Neural cell (in vitro differentiated cells): ENCODE results near the gene DEDD. TPM values are rescaled to one million over a fixed set of nuclear protein-coding genes. Genes with fewer than 3 reads are reported as not detected.

Source experiments
- H2AFZ ChIP-seq: fragments of 200-600, 300-800 bp; sonication (generic), shearing (Covaris generic); 2 replicates; pipeline ENCODE4 v1.6.0; 2014; ENCODE audit warnings: low read depth, mild to moderate bottlenecking, antibody characterized with exemption, low read length, moderate library complexity
- H3F3A ChIP-seq: fragments of 200-600 bp; shearing (Covaris generic); 2 replicates; pipeline ENCODE4 v1.6.1; 2016; ENCODE audit warnings: mild to moderate bottlenecking, moderate library complexity, mixed read lengths, antibody characterized with exemption, low read length; ENCODE audit not compliant: insufficient read depth, poor library complexity, severe bottlenecking
- H3K27ac ChIP-seq: fragments of 200-600, 300-800 bp; sonication (generic), shearing (Covaris generic); 2 replicates; pipeline ENCODE4 v1.5.1; 2014; ENCODE audit warnings: mild to moderate bottlenecking, low read length, moderate library complexity
- H3K27me3 ChIP-seq: fragments of 300-800, 200-600 bp; sonication (generic), shearing (Covaris generic); 2 replicates; pipeline ENCODE4 v1.6.0; 2014; ENCODE audit warnings: mild to moderate bottlenecking, low read depth, low read length, moderate library complexity; ENCODE audit not compliant: insufficient read depth
- H3K36me3 ChIP-seq: fragments of 300-800, 200-600 bp; sonication (generic), shearing (Covaris generic); 2 replicates; pipeline ENCODE4 v1.5.1; 2014; ENCODE audit warnings: mild to moderate bottlenecking, antibody characterized with exemption, low read length, moderate library complexity; ENCODE audit not compliant: insufficient read depth
- H3K4me2 ChIP-seq: fragments of 300-800, 200-600 bp; sonication (generic), shearing (Covaris generic); 2 replicates; pipeline ENCODE4 v1.6.0; 2014; ENCODE audit warnings: mild to moderate bottlenecking, low read length
- H3K4me3 ChIP-seq: fragments of 300-800, 200-600 bp; sonication (generic), shearing (Covaris generic); 2 replicates; pipeline ENCODE4 v1.5.1; 2014; ENCODE audit warnings: mild to moderate bottlenecking, low read length, moderate library complexity
- H3K79me2 ChIP-seq: fragments of 200-600 bp; shearing (Covaris generic); replicated peaks from 2 replicates; pipeline ENCODE4 v1.6.0; 2014; ENCODE audit warnings: mild to moderate bottlenecking, low read length, moderate library complexity; ENCODE audit not compliant: insufficient read depth
- H3K9ac ChIP-seq: fragments of 300-800, 200-600 bp; sonication (generic), shearing (Covaris generic); 2 replicates; pipeline ENCODE4 v1.6.1; 2016; ENCODE audit warnings: mild to moderate bottlenecking, low read length, mixed read lengths
- H3K9me2 ChIP-seq: fragments of 200-600 bp; shearing (Covaris generic); 2 replicates; pipeline ENCODE4 v1.6.1; 2016; ENCODE audit warnings: mild to moderate bottlenecking, low read length, mixed read lengths; ENCODE audit not compliant: insufficient read depth
- H3K9me3 ChIP-seq: fragments of 200-600, 300-800 bp; sonication (generic), shearing (Covaris generic); 2 replicates; pipeline ENCODE4 v1.6.1; 2016; ENCODE audit warnings: mild to moderate bottlenecking, mixed run types, low read length, moderate library complexity, mixed read lengths
- H4K20me1 ChIP-seq: fragments of 200-600 bp; shearing (Covaris generic); 2 replicates; pipeline ENCODE4 v1.6.1; 2016; ENCODE audit warnings: mild to moderate bottlenecking, mixed run types; ENCODE audit not compliant: insufficient read depth
- EP300 ChIP-seq: fragments of 450-650 bp; conservative IDR thresholded peaks from 2 replicates; pipeline ENCODE4 v1.6.1; 2014; ENCODE audit warnings: antibody characterized with exemption, mild to moderate bottlenecking, moderate library complexity; ENCODE audit not compliant: poor library complexity, severe bottlenecking
- EZH2 ChIP-seq: fragments of 200-600, 300-800 bp; shearing (Covaris generic), sonication (generic); IDR thresholded peaks from 2 replicates; pipeline ENCODE4 v1.6.1; 2014; ENCODE audit warnings: antibody characterized with exemption, low read length, borderline replicate concordance, mild to moderate bottlenecking; ENCODE audit not compliant: insufficient read depth, poor library complexity, severe bottlenecking
- MXI1 ChIP-seq: fragments of 450-650 bp; conservative IDR thresholded peaks from 2 replicates; pipeline ENCODE4 v1.6.1; 2014; ENCODE audit warnings: antibody characterized with exemption, mild to moderate bottlenecking; ENCODE audit not compliant: poor library complexity, severe bottlenecking
- POLR2AphosphoS5 ChIP-seq: IDR thresholded peaks from 2 replicates; pipeline ENCODE4 v1.6.1; 2012
- RAD21 ChIP-seq: fragments of 450-650 bp; conservative IDR thresholded peaks from 2 replicates; pipeline ENCODE4 v1.6.1; 2014; ENCODE audit warnings: antibody characterized with exemption, mild to moderate bottlenecking, moderate library complexity
- SMC3 ChIP-seq: fragments of 450-650 bp; conservative IDR thresholded peaks from 2 replicates; pipeline ENCODE4 v1.6.1; 2014; ENCODE audit warnings: antibody characterized with exemption, mild to moderate bottlenecking, moderate library complexity; ENCODE audit not compliant: poor library complexity
- TAF1 ChIP-seq: IDR thresholded peaks from 2 replicates; pipeline ENCODE4 v1.6.1; 2012; ENCODE audit warnings: low read depth
- polyA plus RNA-seq: library from polyadenylated mRNA; depleted of rRNA; stranded (reverse); fragments of >200 nt; gene quantifications from 2 replicates; pipeline ENCODE4 v1.2.3, GENCODE V29; 2014
- TF ChIP-seq, protein P1 (sequence below): fragments of 450-650 bp; IDR thresholded peaks from 2 replicates; pipeline ENCODE4 v1.5.1; 2014; ENCODE audit warnings: antibody characterized with exemption, mild to moderate bottlenecking, moderate library complexity; ENCODE audit not compliant: poor library complexity, severe bottlenecking
- TF ChIP-seq, protein P2 (sequence below): IDR thresholded peaks from 2 replicates; pipeline ENCODE4 v1.6.1; 2012; ENCODE audit warnings: borderline replicate concordance

Gene DEDD
- polyA plus RNA-seq, 1 donor from 2014 or later, result 29.6 TPM

DNA sequence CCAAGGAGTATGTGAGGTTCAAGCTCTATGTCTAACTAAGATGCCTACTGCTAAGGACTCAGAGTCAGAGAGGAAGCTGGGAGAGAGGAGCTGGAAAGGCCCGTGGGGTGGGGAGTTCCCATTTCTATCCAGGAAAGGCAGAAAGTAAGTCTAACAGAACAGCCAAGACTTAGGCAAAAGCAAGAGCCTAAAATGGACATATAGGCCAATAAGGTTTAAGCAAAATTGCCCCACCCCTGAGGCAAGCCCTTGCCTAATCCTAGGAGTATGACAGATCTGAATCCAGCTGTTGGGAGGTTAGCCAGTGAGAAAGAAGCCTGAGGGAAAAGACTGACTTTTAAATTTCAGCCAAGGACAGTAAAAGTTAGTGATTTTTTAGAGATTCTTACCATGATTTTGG lies 35.9 kb downstream of the DEDD start:
- no peak overlapping the region for H3K4me3 ChIP-seq
- no peaks in the 10 kb centered on the region for H3K27me3 ChIP-seq
- H3K4me2 ChIP-seq, result no peak overlapping the region
- no peaks in the 10 kb centered on the region for H3K36me3 ChIP-seq
- no peak overlapping the region for H3K27ac ChIP-seq
- no peaks in the 10 kb centered on the region for H3K79me2 ChIP-seq
- no peak overlapping the region for H2AFZ ChIP-seq
- no peaks in the 10 kb centered on the region for H3F3A ChIP-seq
- H4K20me1 ChIP-seq, result no peaks in the 10 kb centered on the region
- H3K9ac ChIP-seq, result no peak overlapping the region
- H3K9me2 ChIP-seq, result no peaks in the 10 kb centered on the region
- no peak for TF ChIP-seq MXI1
- TF ChIP-seq POLR2AphosphoS5, result no peak
- no peak for TF ChIP-seq EZH2
- TF ChIP-seq EP300, result no peak
- TF ChIP-seq RAD21, result no peak
- no peak for TF ChIP-seq TAF1
- TF ChIP-seq, protein P1, sequence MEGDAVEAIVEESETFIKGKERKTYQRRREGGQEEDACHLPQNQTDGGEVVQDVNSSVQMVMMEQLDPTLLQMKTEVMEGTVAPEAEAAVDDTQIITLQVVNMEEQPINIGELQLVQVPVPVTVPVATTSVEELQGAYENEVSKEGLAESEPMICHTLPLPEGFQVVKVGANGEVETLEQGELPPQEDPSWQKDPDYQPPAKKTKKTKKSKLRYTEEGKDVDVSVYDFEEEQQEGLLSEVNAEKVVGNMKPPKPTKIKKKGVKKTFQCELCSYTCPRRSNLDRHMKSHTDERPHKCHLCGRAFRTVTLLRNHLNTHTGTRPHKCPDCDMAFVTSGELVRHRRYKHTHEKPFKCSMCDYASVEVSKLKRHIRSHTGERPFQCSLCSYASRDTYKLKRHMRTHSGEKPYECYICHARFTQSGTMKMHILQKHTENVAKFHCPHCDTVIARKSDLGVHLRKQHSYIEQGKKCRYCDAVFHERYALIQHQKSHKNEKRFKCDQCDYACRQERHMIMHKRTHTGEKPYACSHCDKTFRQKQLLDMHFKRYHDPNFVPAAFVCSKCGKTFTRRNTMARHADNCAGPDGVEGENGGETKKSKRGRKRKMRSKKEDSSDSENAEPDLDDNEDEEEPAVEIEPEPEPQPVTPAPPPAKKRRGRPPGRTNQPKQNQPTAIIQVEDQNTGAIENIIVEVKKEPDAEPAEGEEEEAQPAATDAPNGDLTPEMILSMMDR, result no peak
- H3K9me3 ChIP-seq, result no peaks in the 10 kb centered on the region

DNA sequence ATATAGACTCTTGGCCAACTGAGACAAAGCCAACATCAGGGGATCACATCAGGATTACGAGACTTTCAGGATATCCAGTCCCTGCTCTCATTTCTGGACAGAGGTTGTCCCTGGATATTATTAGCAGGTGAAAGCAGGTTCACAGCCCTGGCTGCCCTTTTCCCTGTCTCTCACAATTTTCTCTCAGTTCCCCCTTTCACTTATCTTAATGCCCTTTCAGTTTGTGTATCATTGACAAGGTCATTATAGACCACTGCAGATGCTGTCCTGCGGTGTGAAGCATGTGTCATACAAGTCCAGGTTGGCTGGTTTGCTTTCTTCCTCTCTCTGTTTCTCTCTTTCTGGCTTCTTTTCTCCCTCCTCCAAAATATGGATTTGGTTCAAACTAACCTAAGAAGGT lies 36.5 kb downstream of the DEDD start:
- Histone ChIP-seq H3K4me2 (no peak overlapping the region), H4K20me1 (no peaks in the 10 kb centered on the region), H3K79me2 (no peaks in the 10 kb centered on the region), H3K27me3 (no peaks in the 10 kb centered on the region), H3K36me3 (no peaks in the 10 kb centered on the region), H3K27ac (no peak overlapping the region), H3K9me3 (no peaks in the 10 kb centered on the region), H3K9me2 (no peaks in the 10 kb centered on the region), H3K9ac (no peak overlapping the region), H3F3A (no peaks in the 10 kb centered on the region), H2AFZ (no peak overlapping the region), H3K4me3 (no peak overlapping the region)
- TF ChIP-seq POLR2AphosphoS5 (no peak), SMC3 (no peak), EZH2 (no peak), MXI1 (no peak), TAF1 (no peak), EP300 (no peak)
- TF ChIP-seq, protein P1, result no peak
- TF ChIP-seq, protein P2, sequence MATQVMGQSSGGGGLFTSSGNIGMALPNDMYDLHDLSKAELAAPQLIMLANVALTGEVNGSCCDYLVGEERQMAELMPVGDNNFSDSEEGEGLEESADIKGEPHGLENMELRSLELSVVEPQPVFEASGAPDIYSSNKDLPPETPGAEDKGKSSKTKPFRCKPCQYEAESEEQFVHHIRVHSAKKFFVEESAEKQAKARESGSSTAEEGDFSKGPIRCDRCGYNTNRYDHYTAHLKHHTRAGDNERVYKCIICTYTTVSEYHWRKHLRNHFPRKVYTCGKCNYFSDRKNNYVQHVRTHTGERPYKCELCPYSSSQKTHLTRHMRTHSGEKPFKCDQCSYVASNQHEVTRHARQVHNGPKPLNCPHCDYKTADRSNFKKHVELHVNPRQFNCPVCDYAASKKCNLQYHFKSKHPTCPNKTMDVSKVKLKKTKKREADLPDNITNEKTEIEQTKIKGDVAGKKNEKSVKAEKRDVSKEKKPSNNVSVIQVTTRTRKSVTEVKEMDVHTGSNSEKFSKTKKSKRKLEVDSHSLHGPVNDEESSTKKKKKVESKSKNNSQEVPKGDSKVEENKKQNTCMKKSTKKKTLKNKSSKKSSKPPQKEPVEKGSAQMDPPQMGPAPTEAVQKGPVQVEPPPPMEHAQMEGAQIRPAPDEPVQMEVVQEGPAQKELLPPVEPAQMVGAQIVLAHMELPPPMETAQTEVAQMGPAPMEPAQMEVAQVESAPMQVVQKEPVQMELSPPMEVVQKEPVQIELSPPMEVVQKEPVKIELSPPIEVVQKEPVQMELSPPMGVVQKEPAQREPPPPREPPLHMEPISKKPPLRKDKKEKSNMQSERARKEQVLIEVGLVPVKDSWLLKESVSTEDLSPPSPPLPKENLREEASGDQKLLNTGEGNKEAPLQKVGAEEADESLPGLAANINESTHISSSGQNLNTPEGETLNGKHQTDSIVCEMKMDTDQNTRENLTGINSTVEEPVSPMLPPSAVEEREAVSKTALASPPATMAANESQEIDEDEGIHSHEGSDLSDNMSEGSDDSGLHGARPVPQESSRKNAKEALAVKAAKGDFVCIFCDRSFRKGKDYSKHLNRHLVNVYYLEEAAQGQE, result no peak
